GM21528 (cell line): ENCODE results near the gene ABCB9.

Source experiments
- ATAC-seq: cut with Tn5 transposase; IDR thresholded peaks from one replicate; pipeline ENCODE4 v1.9.1; 2021; ENCODE audit warnings: mild to moderate bottlenecking, moderate library complexity; ENCODE audit not compliant: unreplicated experiment, low FRiP score

Gene ABCB9

GRCh38 chr12:122995503-122996187 lies 29.4 kb upstream of the ABCB9 start:
- ATAC-seq, result no peak

GRCh38 chr12:122994781-122995502 lies 28.7 kb upstream of the ABCB9 start:
- no peak for ATAC-seq

DNA sequence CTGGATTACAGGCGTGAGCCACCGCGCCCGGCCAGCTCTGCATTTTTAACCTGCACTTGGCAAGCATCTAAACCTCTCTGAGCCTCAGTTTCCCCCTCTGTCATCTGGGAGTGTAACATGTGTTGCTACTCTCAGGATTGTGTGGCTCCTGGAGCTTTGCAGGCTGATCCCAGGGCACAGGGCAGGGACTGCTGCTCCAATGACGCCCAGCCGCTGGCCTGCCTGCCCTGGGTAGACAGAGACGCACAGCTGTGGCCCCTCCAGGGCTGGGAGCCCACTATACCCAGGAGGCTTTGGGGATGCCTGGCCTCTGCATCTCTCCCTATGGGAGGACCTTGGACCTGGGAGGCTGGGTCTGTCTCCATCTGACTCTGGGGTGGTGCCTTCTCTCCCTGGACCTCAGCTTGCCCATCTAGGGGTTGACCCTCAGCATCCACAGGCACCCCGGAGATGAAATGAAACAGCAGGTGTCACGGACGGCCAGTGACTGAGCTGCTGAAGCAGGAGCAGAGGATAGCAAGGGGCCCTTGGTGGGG lies 27.9 kb upstream of the ABCB9 start:
- no peak for ATAC-seq

GRCh38 chr12:122992386-122992785 lies 26.1 kb upstream of the ABCB9 start:
- ATAC-seq, result no peak

GRCh38 chr12:122991623-122992275 lies 25.5 kb upstream of the ABCB9 start:
- no peak for ATAC-seq

GRCh38 chr12:122990961-122991622 lies 24.8 kb upstream of the ABCB9 start:
- no peak for ATAC-seq

- no peak for ATAC-seq
Measured at GRCh38 chr12:122990561-122990960, 24.3 kb upstream of the ABCB9 start.

- no peak for ATAC-seq
Measured at GRCh38 chr12:122989874-122990419, 23.7 kb upstream of the ABCB9 start.

DNA sequence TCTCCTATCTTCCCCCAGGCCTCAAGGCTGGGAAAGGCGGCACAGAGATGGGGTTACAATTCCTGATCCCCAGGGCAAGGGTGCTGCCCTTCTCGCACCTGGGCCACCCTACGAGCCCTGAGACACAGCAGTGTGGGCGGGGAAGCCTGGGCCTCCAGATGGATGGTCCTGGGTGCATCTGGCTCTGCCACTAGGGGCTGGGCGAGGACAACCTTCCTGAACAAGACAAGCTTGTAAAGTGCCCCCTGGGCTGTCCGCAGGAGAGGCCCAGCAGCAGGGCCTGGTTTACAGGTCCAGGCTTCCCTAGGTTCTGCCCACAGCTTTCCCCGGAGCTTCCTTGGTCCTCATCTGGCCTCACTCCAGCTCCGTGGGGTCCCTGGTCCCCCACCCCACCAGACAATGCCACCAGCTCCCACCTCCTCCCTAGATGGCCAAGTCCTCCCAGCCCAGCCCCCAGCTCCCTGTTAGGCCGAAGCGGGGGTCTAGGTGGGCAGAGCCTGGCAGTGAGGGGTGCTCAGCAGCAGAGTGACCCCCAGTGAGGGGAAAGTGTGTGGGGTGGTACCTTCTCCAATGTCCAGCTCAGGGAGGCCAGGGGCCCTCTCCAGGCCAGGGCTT lies 23.1 kb upstream of the ABCB9 start:
- no peak for ATAC-seq

DNA sequence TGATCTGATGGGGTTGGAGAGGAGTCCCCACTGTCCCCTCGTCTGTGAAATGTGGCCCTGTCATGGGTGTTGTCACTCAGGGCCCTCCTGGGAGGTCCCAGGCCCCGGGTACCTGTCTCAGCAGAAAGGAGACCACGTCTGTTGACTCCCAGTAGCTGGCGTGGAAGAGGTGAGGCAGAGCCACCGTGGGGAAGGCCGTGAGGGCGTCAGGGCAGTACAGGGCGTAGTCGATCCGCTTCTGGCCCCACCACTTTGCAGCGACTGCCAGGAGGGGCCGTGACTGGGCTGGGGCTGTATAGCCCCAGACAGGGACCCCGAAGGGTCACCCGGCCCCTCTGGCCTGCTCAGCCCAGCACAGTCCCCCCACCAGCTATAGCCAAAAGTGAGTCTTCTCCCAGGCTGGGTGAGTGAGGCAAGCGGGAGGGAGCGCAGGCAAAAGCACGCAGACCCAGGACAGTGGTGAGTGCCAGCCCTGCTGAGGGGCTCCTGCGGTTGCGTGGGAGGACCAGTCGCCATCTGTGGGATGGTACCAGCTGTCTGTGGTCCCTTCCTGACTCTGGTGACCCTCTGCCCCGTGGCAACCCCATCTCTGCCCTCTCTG lies 22.4 kb upstream of the ABCB9 start:
- ATAC-seq, result no peak

- ATAC-seq, result no peak
Measured at GRCh38 chr12:122988036-122988435, 21.8 kb upstream of the ABCB9 start.

DNA sequence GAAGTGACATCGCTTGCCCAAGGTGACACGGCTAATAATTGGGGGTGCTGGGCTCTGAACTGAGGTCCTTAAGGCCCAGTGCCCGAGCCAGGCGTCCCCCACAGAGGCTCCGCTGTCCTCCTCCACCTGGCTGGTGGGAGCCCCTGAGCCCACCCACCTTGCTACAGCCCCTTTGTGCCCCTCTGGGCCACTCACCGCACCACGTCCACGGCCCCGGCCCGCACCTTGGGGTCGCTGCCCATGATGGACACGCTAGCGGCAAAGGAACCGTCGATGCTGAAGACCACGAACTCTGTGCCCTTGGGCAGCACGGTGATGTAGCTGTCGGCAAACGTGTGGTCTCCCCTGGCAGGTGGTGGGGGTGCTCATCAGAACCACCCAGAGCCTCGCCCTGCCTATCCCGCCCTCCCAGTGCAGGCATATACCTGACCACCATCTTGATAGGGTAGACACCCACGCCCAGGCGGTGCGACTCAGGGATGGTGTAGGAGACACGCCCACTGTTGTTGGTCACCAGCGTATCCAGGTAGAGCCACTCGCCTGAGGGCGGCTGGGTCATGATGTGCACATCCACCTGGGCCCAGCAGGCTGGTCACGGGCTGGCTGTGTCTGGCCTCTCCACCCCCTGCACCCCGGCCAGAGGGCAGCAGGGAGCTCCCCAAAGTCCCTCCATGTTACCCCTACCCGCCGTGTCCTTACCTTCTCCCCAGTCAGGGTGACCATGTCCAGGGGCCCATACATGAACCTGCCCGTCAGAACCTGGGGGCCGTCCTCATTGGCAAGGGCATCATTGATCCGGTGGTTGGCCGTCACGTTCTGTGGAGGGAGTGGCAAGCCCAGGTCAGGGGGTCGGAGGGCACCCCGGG lies 21.1 kb upstream of the ABCB9 start:
- no peak for ATAC-seq

- ATAC-seq, result no peak
Measured at GRCh38 chr12:122986258-122986871, 20.1 kb upstream of the ABCB9 start.

GRCh38 chr12:122985338-122986257 lies 19.3 kb upstream of the ABCB9 start:
- ATAC-seq, result no peak

DNA sequence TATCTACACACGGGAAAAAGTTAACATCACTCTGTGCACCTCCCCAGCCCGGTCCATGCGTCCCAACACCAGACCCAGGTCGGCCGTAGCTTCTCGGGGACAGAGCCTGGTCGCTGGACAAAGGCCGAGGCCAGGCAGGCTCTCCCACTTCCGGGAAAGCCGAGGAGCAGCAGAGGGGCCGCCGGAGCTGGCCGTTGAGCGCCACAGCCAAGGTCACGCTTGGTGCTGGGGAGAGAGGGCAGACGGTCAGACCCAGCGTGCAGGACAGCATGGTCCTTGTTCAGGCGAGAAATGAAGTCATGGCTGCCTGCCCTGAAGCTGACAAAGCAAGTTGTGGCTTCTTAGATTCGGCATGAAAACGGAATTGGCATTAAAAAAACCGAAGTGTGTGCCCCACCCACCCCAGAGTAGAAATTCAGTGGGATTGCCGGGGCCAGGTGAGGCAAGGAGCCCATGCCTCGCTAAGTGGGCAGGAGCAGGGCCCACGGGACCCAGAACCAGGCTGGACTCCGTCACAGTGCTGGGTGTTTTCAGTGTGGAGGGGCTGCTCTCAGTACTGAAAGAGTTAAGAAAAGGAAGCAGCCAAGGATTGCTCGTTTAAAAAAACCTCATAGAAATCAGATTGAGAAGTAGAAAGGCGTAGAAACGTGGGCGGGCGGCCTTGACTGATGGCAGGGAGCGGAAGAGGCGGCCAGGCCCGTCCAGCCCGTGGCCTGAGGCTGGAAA lies 18.5 kb upstream of the ABCB9 start:
- no peak for ATAC-seq

- no peak for ATAC-seq
Measured at GRCh38 chr12:122983789-122984515, 17.7 kb upstream of the ABCB9 start.
